CD14-positive monocyte (primary cell): ENCODE results near the gene PAQR9. TPM values are rescaled to one million over a fixed set of nuclear protein-coding genes. Genes with fewer than 3 reads are reported as not detected.

ENCODE experiments used
- DNase-seq, 3 donors: peaks; one replicate each; pipeline ENCODE4 v3.0.0-alpha.2; 2011 to 2022
- H2AFZ ChIP-seq: 2 replicates; pipeline ENCODE4 v1.6.0; 2012; ENCODE audit warnings: mild to moderate bottlenecking, low read depth, low read length, inconsistent platforms; ENCODE audit not compliant: insufficient read depth, poor library complexity, severe bottlenecking
- H3K27ac ChIP-seq, 2 donors: 1 replicate in 1 of 2; 2 replicates in 1 of 2; pipeline ENCODE4 v1.5.1; 2012 to 2013; ENCODE audit warnings: low read length in 2 of 2, control low read depth in 1 of 2, inconsistent platforms in 1 of 2, low read depth in 1 of 2, mild to moderate bottlenecking in 1 of 2
- H3K27me3 ChIP-seq, 2 donors: one replicate each; pipeline versions ENCODE4 v1.6.0 to v1.6.1; 2011 to 2013; ENCODE audit warnings: low read length in 2 of 2; ENCODE audit not compliant: control insufficient read depth in 2 of 2, insufficient read depth in 2 of 2
- H3K36me3 ChIP-seq, 2 donors: replicated peaks in 1 of 2; 1 replicate in 1 of 2; 2 replicates in 1 of 2; pipeline versions ENCODE4 v1.5.1 to v1.6.1; 2012 to 2013; ENCODE audit warnings: low read length in 2 of 2, control low read depth in 1 of 2, inconsistent platforms in 1 of 2, mild to moderate bottlenecking in 1 of 2; ENCODE audit not compliant: insufficient read depth in 2 of 2, control insufficient read depth in 1 of 2
- H3K4me1 ChIP-seq, 2 donors: 1 replicate in 1 of 2; 2 replicates in 1 of 2; pipeline versions ENCODE4 v1.5.1 to v1.6.1; 2012 to 2013; ENCODE audit warnings: low read length in 2 of 2, control low read depth in 1 of 2, inconsistent platforms in 1 of 2, mild to moderate bottlenecking in 1 of 2, moderate library complexity in 1 of 2; ENCODE audit not compliant: insufficient read depth in 2 of 2, control insufficient read depth in 1 of 2
- H3K4me2 ChIP-seq: replicated peaks from 2 replicates; pipeline ENCODE3; 2012; ENCODE audit warnings: low read length, moderate library complexity, mild to moderate bottlenecking; ENCODE audit not compliant: poor library complexity, severe bottlenecking; ENCODE audit errors: extremely low read depth
- H3K4me3 ChIP-seq, 3 experiments: fragments of 200-600 bp in 1 of 3; sonication (generic) in 1 of 3; replicated peaks in 1 of 3; 1 replicate in 2 of 3; 2 replicates in 1 of 3; pipeline ENCODE4 v1.5.1; 2011 to 2013; ENCODE audit warnings: low read length in 3 of 3, mild to moderate bottlenecking in 3 of 3, control low read depth in 2 of 3, low read depth in 2 of 3, inconsistent platforms in 1 of 3, moderate library complexity in 1 of 3
- H3K79me2 ChIP-seq: 2 replicates; pipeline ENCODE4 v1.6.0; 2012; ENCODE audit warnings: mild to moderate bottlenecking, control low read depth, inconsistent platforms, low read length, moderate library complexity; ENCODE audit not compliant: insufficient read depth
- H3K9ac ChIP-seq: 2 replicates; pipeline ENCODE4 v1.6.0; 2017; ENCODE audit warnings: low read length, mild to moderate bottlenecking; ENCODE audit not compliant: insufficient read depth, poor library complexity, severe bottlenecking
- H3K9me3 ChIP-seq, 2 donors: replicated peaks in 1 of 2; 1 replicate in 1 of 2; 2 replicates in 1 of 2; pipeline versions ENCODE4 v1.5.1 to v1.6.1; 2012 to 2013; ENCODE audit warnings: low read length in 2 of 2, control low read depth in 1 of 2; ENCODE audit not compliant: control insufficient read depth in 1 of 2, insufficient read depth in 1 of 2
- H4K20me1 ChIP-seq: 2 replicates; pipeline ENCODE4 v1.6.0; 2012; ENCODE audit warnings: mild to moderate bottlenecking, low read length, control low read depth, moderate library complexity; ENCODE audit not compliant: insufficient read depth
- H3K27ac Mint-ChIP-seq, 7 donors: one replicate each; pipeline ENCODE4 v1.8.0; 2020; ENCODE audit warnings: mild to moderate bottlenecking in 7 of 7, mixed read lengths in 7 of 7, moderate library complexity in 6 of 7, inconsistent platforms in 2 of 7
- H3K27me3 Mint-ChIP-seq, 3 donors: one replicate each; pipeline ENCODE4 v1.8.0; 2021 to 2022; ENCODE audit warnings: low read depth in 3 of 3, mild to moderate bottlenecking in 3 of 3, mixed read lengths in 3 of 3, moderate library complexity in 3 of 3, inconsistent platforms in 1 of 3
- H3K36me3 Mint-ChIP-seq, 2 donors: one replicate each; pipeline ENCODE4 v1.8.0; 2020; ENCODE audit warnings: mixed read lengths in 2 of 2, inconsistent platforms in 1 of 2, mild to moderate bottlenecking in 1 of 2
- H3K4me1 Mint-ChIP-seq: one replicate; pipeline ENCODE4 v1.8.0; 2020; ENCODE audit warnings: mild to moderate bottlenecking, mixed read lengths
- H3K4me3 Mint-ChIP-seq, 2 donors: one replicate each; pipeline ENCODE4 v1.8.0; 2020; ENCODE audit warnings: mild to moderate bottlenecking in 2 of 2, mixed read lengths in 2 of 2, moderate library complexity in 1 of 2
- H3K9me3 Mint-ChIP-seq, 7 donors: one replicate each; pipeline ENCODE4 v1.8.0; 2020 to 2022; ENCODE audit warnings: mixed read lengths in 7 of 7, mild to moderate bottlenecking in 6 of 7, moderate library complexity in 6 of 7, inconsistent platforms in 2 of 7
- CTCF ChIP-seq: fragments of 200-600 bp; IDR thresholded peaks from one replicate; pipeline ENCODE4 v1.8.0; 2022; ENCODE audit warnings: antibody characterized with exemption, mild to moderate bottlenecking
- WGBS: methylation state at CpG from one replicate; pipeline ENCODE4 v1.1.5; 2013; ENCODE audit warnings: missing lambda C conversion rate; ENCODE audit not compliant: insufficient coverage; 5-methylcytosine and 5-hydroxymethylcytosine counted together
- intact Hi-C, 2 donors: fragments of 100-400 bp; cut with micrococcal nuclease; formaldehyde crosslinking; loops; one replicate each; pipeline versions ENCODE4 v1.15.0 to v1.15.1; 2023
- polyA plus RNA-seq, 3 donors: library from polyadenylated mRNA; depleted of rRNA in 1 of 3; unstranded in 2 of 3; stranded (reverse) in 1 of 3; fragments of 300-500 nt in 2 of 3; fragments of >200 nt in 1 of 3; fragmentation: Illumina TruSeq in 2 of 3; gene quantifications; 1 replicate in 2 of 3; 2 replicates in 1 of 3; pipeline ENCODE4 v1.2.3, GENCODE V29; 2012 to 2021

PAQR9 gene
- polyA plus RNA-seq, 3 donors = not detected

- H3K27me3 Mint-ChIP-seq = peaks cover 1 to 5% (median 3%) of the 10 kb centered on the region in 3 donors
- H3K27ac ChIP-seq = peak overlapping the region; percentile 95 to 96
- no peaks in the 10 kb centered on the region for H3K9me3 ChIP-seq
- peak overlapping the region; percentile 67 to 94 (median 93) for H3K4me3 ChIP-seq
- no peaks in the 10 kb centered on the region for H3K27me3 ChIP-seq
- peak overlapping the region; percentile 97 to 100 (median 99) for H3K27ac Mint-ChIP-seq
- H3K4me3 Mint-ChIP-seq = peak overlapping the region; percentile 94 to 98
- H3K4me1 ChIP-seq = peaks cover 18 to 24% of the 10 kb centered on the region in 2 donors
- peaks cover 10% of the 10 kb centered on the region for H4K20me1 ChIP-seq
- TF ChIP-seq CTCF = no peak
- H3K36me3 ChIP-seq = no peaks in the 10 kb centered on the region
- H3K36me3 Mint-ChIP-seq = no peaks in the 10 kb centered on the region
- peaks cover 23% of the 10 kb centered on the region for H3K4me1 Mint-ChIP-seq
- H3K9ac ChIP-seq = peak overlapping the region; percentile 93
- no peaks in the 10 kb centered on the region for H3K9me3 Mint-ChIP-seq
- WGBS = 38% methylated on average over 8 of the region's 10 CpGs
- intact Hi-C loops = loop anchor here in 1 of 2 donors (10.0 kb wide), 1 partner anchor 556 kb away; the partner anchor contains the start of gene XRN1
- peaks cover 48% of the 10 kb centered on the region for H3K79me2 ChIP-seq
- no peak for DNase-seq
- peak overlapping the region; percentile 83 for H3K4me2 ChIP-seq
- H2AFZ ChIP-seq = peak overlapping the region; percentile 88
Measured at GRCh38 chr3:143000528-143000927, 37.1 kb upstream of the PAQR9 start.

DNA sequence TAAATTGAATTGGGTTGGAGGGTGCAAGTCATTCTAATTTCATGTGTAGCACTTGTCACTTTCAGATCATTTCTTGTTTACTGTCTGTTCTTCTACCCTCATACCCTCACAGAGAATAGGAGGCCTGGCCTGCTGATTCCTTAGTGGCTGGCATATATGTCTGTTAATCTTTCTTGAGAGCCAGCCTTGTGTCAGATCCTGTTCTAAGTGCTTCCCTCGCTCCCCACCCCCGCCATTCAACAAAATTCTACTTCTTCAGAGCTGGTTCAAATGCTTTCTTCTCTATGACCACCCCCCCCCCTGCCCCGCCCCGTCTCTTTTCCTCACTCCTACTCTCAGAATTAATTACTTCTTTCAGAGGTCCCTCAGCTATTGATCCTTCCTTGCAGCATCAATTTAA, 36.4 kb upstream of the PAQR9 start:
- intact Hi-C loops = loop anchor here (10.0 kb wide), 2 partner anchors 175 to 555 kb away; partner anchors contain the start of gene XRN1 (in 1 of the 2)
- H3K27me3 Mint-ChIP-seq = peaks cover 1 to 5% (median 3%) of the 10 kb centered on the region in 3 donors
- Histone ChIP-seq H3K27ac (no peak overlapping the region), H3K4me1 (peaks cover 18 to 24% of the 10 kb centered on the region in 2 donors), H4K20me1 (peaks cover 4% of the 10 kb centered on the region), H2AFZ (peak overlapping the region; percentile 88), H3K27me3 (no peaks in the 10 kb centered on the region), H3K9ac (no peak overlapping the region), H3K4me3 (no peak overlapping the region), H3K9me3 (no peaks in the 10 kb centered on the region), H3K79me2 (peaks cover 41% of the 10 kb centered on the region), H3K4me2 (no peak overlapping the region), H3K36me3 (no peaks in the 10 kb centered on the region)
- whole genome bisulfite sequencing = 94% methylated on average over 2 of the region's 4 CpGs
- peaks cover 23% of the 10 kb centered on the region for H3K4me1 Mint-ChIP-seq
- H3K36me3 Mint-ChIP-seq = no peaks in the 10 kb centered on the region
- no peak for TF ChIP-seq CTCF
- H3K9me3 Mint-ChIP-seq = no peaks in the 10 kb centered on the region
- no peak overlapping the region for H3K27ac Mint-ChIP-seq
- no peak for DNase-seq
- H3K4me3 Mint-ChIP-seq = no peak overlapping the region
